Upper lobe of left lung (tissue), 4 donors: ENCODE data around the gene ZNF518B.

ENCODE experiments used
- EP300 ChIP-seq, 4 donors: sonication (generic); formaldehyde crosslinking; IDR thresholded peaks; one replicate each; pipeline ENCODE4 v1.5.1; 2017; ENCODE audit warnings: antibody characterized with exemption in 4 of 4, control low read depth in 2 of 4
- TF ChIP-seq, protein P1 (sequence below), 6 experiments: fragments of 450-650 bp in 4 of 6; fragments of 200-600 bp in 2 of 6; sonication (generic) in 2 of 6; IDR thresholded peaks; one replicate each; pipeline ENCODE4 v1.5.1; 2016 to 2019; ENCODE audit warnings: antibody characterized with exemption in 6 of 6

DNA sequence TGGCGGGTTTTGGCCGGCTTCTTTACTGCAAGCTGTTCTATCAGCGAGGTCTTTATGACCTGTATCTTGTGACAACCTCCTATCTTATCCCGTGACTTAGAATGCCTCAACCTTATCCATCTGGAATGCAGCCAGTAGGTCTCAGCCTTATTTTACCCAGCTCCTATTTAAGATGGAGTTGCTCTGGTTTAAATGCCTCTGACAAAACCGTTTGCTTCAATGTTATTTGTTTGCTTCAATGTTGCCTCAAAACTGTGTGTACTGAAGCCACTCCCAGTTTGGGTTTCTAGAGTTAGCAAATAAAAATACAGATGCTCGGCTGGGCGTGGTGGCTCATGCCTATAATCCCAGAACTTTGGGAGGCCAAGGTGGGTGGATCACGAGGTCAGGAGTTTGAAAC, 51.6 kb downstream of the ZNF518B start:
- TF ChIP-seq, protein P1, sequence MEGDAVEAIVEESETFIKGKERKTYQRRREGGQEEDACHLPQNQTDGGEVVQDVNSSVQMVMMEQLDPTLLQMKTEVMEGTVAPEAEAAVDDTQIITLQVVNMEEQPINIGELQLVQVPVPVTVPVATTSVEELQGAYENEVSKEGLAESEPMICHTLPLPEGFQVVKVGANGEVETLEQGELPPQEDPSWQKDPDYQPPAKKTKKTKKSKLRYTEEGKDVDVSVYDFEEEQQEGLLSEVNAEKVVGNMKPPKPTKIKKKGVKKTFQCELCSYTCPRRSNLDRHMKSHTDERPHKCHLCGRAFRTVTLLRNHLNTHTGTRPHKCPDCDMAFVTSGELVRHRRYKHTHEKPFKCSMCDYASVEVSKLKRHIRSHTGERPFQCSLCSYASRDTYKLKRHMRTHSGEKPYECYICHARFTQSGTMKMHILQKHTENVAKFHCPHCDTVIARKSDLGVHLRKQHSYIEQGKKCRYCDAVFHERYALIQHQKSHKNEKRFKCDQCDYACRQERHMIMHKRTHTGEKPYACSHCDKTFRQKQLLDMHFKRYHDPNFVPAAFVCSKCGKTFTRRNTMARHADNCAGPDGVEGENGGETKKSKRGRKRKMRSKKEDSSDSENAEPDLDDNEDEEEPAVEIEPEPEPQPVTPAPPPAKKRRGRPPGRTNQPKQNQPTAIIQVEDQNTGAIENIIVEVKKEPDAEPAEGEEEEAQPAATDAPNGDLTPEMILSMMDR (IDR thresholded peaks at IDR 0.05), result no peak
- TF ChIP-seq EP300 (IDR thresholded peaks at IDR 0.05), result no peak
